K562 (cell line): Measurements from ENCODE around the gene TRIM27. TPM values are rescaled to one million over a fixed set of nuclear protein-coding genes. Genes with fewer than 3 reads are reported as not detected.

ENCODE experiments used
- ARNT ChIP-seq, 2 experiments: fragments of 450-650 bp; IDR thresholded peaks; 2 replicates each; pipeline ENCODE4 v1.6.1; 2016; ENCODE audit warnings: mild to moderate bottlenecking in 1 of 2
- CBX2 ChIP-seq: fragments of 200-600 bp; sonication (generic); IDR thresholded peaks from one replicate; pipeline ENCODE4 v1.6.1; 2012; ENCODE audit warnings: mild to moderate bottlenecking, low read length, inconsistent platforms; ENCODE audit not compliant: insufficient read depth, poor library complexity, severe bottlenecking
- FOXJ2 ChIP-seq: fragments of 200-800 bp; sonication (Bioruptor generic); IDR thresholded peaks from 2 replicates; pipeline ENCODE4 v1.6.1; 2016; ENCODE audit warnings: missing genetic modification characterization, missing compliant biosample characterization
- FOXP1 ChIP-seq: sonication (generic); formaldehyde crosslinking; IDR thresholded peaks from 2 replicates; pipeline ENCODE4 v1.8.0; 2022; ENCODE audit warnings: mild to moderate bottlenecking, missing genetic modification reagents
- GABPB2 ChIP-seq: fragments of 250-450 bp; sonication (Bioruptor Pico); conservative IDR thresholded peaks from 2 replicates; pipeline ENCODE4 v1.5.1; 2021; ENCODE audit warnings: mild to moderate bottlenecking
- HIVEP1 ChIP-seq: fragments of 250-450 bp; sonication (Bioruptor Pico); IDR thresholded peaks from 2 replicates; pipeline ENCODE4 v1.4.0; 2020; ENCODE audit warnings: mild to moderate bottlenecking
- HOXB6 ChIP-seq: fragments of 250-450 bp; sonication (Bioruptor Pico); IDR thresholded peaks from 2 replicates; pipeline ENCODE4 v1.5.1; 2022; ENCODE audit warnings: mild to moderate bottlenecking, borderline replicate concordance
- NFE2 ChIP-seq: IDR thresholded peaks from 2 replicates; pipeline ENCODE4 v1.6.1; 2014; ENCODE audit warnings: antibody characterized with exemption, low read depth
- NFIC ChIP-seq: fragments of 450-650 bp; IDR thresholded peaks from 2 replicates; pipeline ENCODE4 v1.6.1; 2017; ENCODE audit warnings: mild to moderate bottlenecking, inconsistent platforms
- POLR2AphosphoS5 ChIP-seq: IDR thresholded peaks from 2 replicates; pipeline ENCODE4 v1.6.1; 2011; ENCODE audit warnings: mild to moderate bottlenecking, low read depth, low read length, moderate library complexity; ENCODE audit not compliant: control insufficient read depth, insufficient read depth
- PTBP1 ChIP-seq: fragments of 200-400 bp; formaldehyde crosslinking; IDR thresholded peaks from 2 replicates; pipeline ENCODE4 v1.6.1; 2017; ENCODE audit warnings: low read depth, low read length
- SIX5 ChIP-seq, 2 experiments: IDR thresholded peaks; 2 replicates each; pipeline ENCODE4 v1.6.1; 2011; ENCODE audit warnings: low read length in 2 of 2, borderline replicate concordance in 1 of 2, low read depth in 1 of 2, mild to moderate bottlenecking in 1 of 2, moderate library complexity in 1 of 2; ENCODE audit not compliant: insufficient read depth in 1 of 2
- SMARCB1 ChIP-seq: IDR thresholded peaks from 2 replicates; pipeline ENCODE4 v1.6.1; 2011; ENCODE audit warnings: improper control_type of control experiment, low read depth; ENCODE audit not compliant: insufficient read length
- SRSF9 ChIP-seq: fragments of 200-400 bp; formaldehyde crosslinking; IDR thresholded peaks from 2 replicates; pipeline ENCODE4 v1.6.1; 2017; ENCODE audit warnings: low read depth, low read length, borderline replicate concordance
- TAL1 ChIP-seq: fragments of 450-650 bp; IDR thresholded peaks from 2 replicates; pipeline ENCODE4 v1.6.1; 2016; ENCODE audit warnings: mild to moderate bottlenecking
- TEAD4 ChIP-seq, 2 experiments: sonication (generic) in 1 of 2; formaldehyde crosslinking in 1 of 2; IDR thresholded peaks; 2 replicates each; pipeline versions ENCODE4 v1.6.1 to v1.8.0; 2012 to 2022; ENCODE audit warnings: borderline replicate concordance in 1 of 2, inconsistent platforms in 1 of 2, low read length in 1 of 2, mild to moderate bottlenecking in 1 of 2, missing genetic modification reagents in 1 of 2
- ZHX1 ChIP-seq: fragments of 150-350 bp; conservative IDR thresholded peaks from 2 replicates; pipeline ENCODE4 v1.6.1; 2014; ENCODE audit warnings: low read length
- ZNF253 ChIP-seq: fragments of 250-450 bp; sonication (Bioruptor Pico); conservative IDR thresholded peaks from 2 replicates; pipeline ENCODE4 v1.6.1; 2021; ENCODE audit warnings: mild to moderate bottlenecking
- ZNF639 ChIP-seq, 2 experiments: fragments of 200-800 bp in 1 of 2; sonication (Bioruptor generic) in 1 of 2; sonication (generic) in 1 of 2; formaldehyde crosslinking in 1 of 2; IDR thresholded peaks in 1 of 2; conservative IDR thresholded peaks in 1 of 2; 2 replicates each; pipeline versions ENCODE4 v1.5.0 to v1.6.1; 2016 to 2020; ENCODE audit warnings: missing compliant biosample characterization in 1 of 2, missing genetic modification characterization in 1 of 2, missing genetic modification reagents in 1 of 2
- polyA plus RNA-seq, 8 experiments: library from polyadenylated mRNA; depleted of rRNA in 4 of 8; stranded (reverse) in 5 of 8; unstranded in 3 of 8; fragments of >200 nt; fragmentation: Nextera tagmentation in 2 of 8; fragmentation: Illumina TruSeq in 1 of 8; extraction: Ambion mirVana in 2 of 8; extraction: Trizol in 1 of 8; gene quantifications; 2 replicates each; pipeline versions ENCODE4 v1.2.1 to v1.2.3, GENCODE V29; 2011 to 2014; ENCODE audit warnings: inconsistent platforms in 1 of 8, missing spikeins in 1 of 8
- total RNA-seq, 7 experiments: library from RNA; depleted of rRNA in 6 of 7; stranded (reverse); fragments of >200 nt in 6 of 7; fragmentation: Illumina TruSeq in 2 of 7; extraction: Trizol in 2 of 7; gene quantifications; 2 replicates each; pipeline versions ENCODE4 v1.2.1 to v1.2.3, GENCODE V29; 2011 to 2021; ENCODE audit warnings: low replicate concordance in 1 of 7
- TF ChIP-seq, protein P1 (sequence below): fragments of 450-650 bp; IDR thresholded peaks from 2 replicates; pipeline ENCODE4 v1.6.1; 2016; ENCODE audit warnings: mild to moderate bottlenecking

TRIM27 gene
- total and polyA plus RNA-seq, 9 of the 15 experiments (the other 6 are each of a cell fraction or from before 2014, with no cell fraction given) = 37.7 to 235 (median 122) TPM

DNA sequence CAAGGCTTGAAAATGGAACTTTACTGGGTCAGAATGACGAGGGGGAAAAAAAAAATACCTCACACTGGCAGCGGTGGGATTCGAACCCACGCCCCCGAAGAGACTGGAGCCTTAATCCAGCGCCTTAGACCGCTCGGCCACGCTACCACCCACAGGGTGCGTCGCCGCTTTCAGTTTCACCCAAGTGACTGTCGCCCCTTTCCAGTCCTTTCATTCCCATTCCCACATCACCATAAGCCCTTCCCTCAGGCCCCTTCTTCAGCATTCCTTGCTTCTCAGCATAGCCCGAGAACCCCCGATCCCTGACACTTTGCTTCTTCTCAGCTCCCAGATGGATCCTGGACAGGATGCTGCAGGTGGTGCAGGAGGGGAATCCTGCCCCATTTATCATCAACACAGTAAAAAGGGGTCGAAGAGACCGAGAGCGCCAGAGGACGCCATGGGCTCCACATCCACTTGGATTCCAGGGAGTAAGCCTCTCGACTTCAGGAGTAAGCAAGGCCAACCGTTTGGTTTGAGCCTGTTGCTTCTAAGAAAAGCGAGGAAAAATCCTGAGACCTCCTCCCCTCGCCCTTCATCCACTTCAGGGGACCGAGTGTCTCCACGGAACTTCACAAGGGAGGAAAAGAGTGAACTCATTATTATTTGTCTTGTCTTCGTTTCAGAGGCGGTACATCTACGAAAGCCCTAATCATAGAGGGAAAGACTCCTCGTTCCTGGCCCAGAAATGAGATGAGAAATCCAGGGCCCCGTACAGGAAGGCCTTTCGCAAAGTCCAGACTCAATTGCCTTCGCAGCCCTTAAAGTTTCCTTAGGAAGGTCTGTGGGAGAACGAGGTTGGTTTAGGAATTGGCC lies 20.0 kb upstream of the TRIM27 start (continued):
- no peak for TF ChIP-seq POLR2AphosphoS5
- no peak; the same call in 1 of the 2 replicates for TF ChIP-seq ZHX1
- TF ChIP-seq TEAD4 (IDR thresholded peaks at IDR 0.05; ENCODE audit: low read length) = peak; percentile 83
- no peak for TF ChIP-seq TEAD4 (CRISPR knock-in tag; IDR thresholded peaks at IDR 0.05; ENCODE audit: borderline replicate concordance)
- no peak for TF ChIP-seq ZNF253
- TF ChIP-seq CBX2 = no peak
- no peak for TF ChIP-seq SIX5 (IDR thresholded peaks at IDR 0.05; ENCODE audit: borderline replicate concordance in 1 of 2, insufficient read depth in 1 of 2, low read depth in 1 of 2, low read length in 2 of 2)
- no peak for TF ChIP-seq PTBP1
- no peak for TF ChIP-seq HIVEP1
- TF ChIP-seq ARNT (IDR thresholded peaks at IDR 0.05) = peak in 1 of 2 experiments; percentile 85
- TF ChIP-seq FOXJ2 (tag) = no peak
- no peak for TF ChIP-seq FOXP1
- TF ChIP-seq SRSF9 = no peak
- TF ChIP-seq NFIC = peak; percentile 63
- TF ChIP-seq TAL1 = 0 out of 2 replicates have a peak, but pooled peaks have one; percentile 4
- no peak for TF ChIP-seq HOXB6 (CRISPR knock-in tag)
- TF ChIP-seq, protein P1, sequence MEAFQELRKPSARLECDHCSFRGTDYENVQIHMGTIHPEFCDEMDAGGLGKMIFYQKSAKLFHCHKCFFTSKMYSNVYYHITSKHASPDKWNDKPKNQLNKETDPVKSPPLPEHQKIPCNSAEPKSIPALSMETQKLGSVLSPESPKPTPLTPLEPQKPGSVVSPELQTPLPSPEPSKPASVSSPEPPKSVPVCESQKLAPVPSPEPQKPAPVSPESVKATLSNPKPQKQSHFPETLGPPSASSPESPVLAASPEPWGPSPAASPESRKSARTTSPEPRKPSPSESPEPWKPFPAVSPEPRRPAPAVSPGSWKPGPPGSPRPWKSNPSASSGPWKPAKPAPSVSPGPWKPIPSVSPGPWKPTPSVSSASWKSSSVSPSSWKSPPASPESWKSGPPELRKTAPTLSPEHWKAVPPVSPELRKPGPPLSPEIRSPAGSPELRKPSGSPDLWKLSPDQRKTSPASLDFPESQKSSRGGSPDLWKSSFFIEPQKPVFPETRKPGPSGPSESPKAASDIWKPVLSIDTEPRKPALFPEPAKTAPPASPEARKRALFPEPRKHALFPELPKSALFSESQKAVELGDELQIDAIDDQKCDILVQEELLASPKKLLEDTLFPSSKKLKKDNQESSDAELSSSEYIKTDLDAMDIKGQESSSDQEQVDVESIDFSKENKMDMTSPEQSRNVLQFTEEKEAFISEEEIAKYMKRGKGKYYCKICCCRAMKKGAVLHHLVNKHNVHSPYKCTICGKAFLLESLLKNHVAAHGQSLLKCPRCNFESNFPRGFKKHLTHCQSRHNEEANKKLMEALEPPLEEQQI = peak; percentile 23; the same call in 1 of the 2 replicates
- TF ChIP-seq ZNF639 (CRISPR knock-in tag; conservative IDR thresholded peaks at IDR 0.05 in 1 of 2, IDR thresholded peaks at IDR 0.05 in 1 of 2) = no peak
- no peak for TF ChIP-seq GABPB2 (CRISPR knock-in tag)
- peak; percentile 57 for TF ChIP-seq NFE2
- no peak for TF ChIP-seq SMARCB1
